HEK293 (cell line): ENCODE data around the gene SSC4D.

Experiments
- CTCF ChIP-seq: fragments of 450-650 bp; formaldehyde crosslinking; IDR thresholded peaks from 2 replicates; pipeline ENCODE4 v1.5.1; 2016; ENCODE audit warnings: missing biosample characterization, missing genetic modification characterization
- KLF7 ChIP-seq: fragments of 450-650 bp; formaldehyde crosslinking; IDR thresholded peaks from 2 replicates; pipeline ENCODE4 v1.5.1; 2016; ENCODE audit warnings: missing biosample characterization, missing genetic modification characterization, borderline replicate concordance
- PBX3 ChIP-seq: sonication (generic); formaldehyde crosslinking; IDR thresholded peaks from 2 replicates; pipeline ENCODE4 v1.8.1; 2022; ENCODE audit warnings: mild to moderate bottlenecking, moderate library complexity, missing genetic modification reagents
- PRDM4 ChIP-seq: fragments of 450-650 bp; formaldehyde crosslinking; IDR thresholded peaks from 2 replicates; pipeline ENCODE4 v1.5.1; 2017; ENCODE audit warnings: missing biosample characterization, missing genetic modification characterization
- REPIN1 ChIP-seq: fragments of 450-650 bp; formaldehyde crosslinking; IDR thresholded peaks from 2 replicates; pipeline ENCODE4 v1.5.1; 2017; ENCODE audit warnings: missing biosample characterization, missing genetic modification characterization, low read depth
- ZNF138 ChIP-seq: fragments of 450-650 bp; formaldehyde crosslinking; IDR thresholded peaks from 2 replicates; pipeline ENCODE4 v1.5.1; 2016; ENCODE audit warnings: missing biosample characterization, missing genetic modification characterization, borderline replicate concordance
- ZNF274 ChIP-seq, 2 experiments: fragments of 200-500 bp in 1 of 2; fragments of 450-650 bp in 1 of 2; sonication (Bioruptor generic) in 1 of 2; formaldehyde crosslinking in 1 of 2; IDR thresholded peaks; 2 replicates each; pipeline versions ENCODE4 v1.5.1 to v1.6.1; 2014 to 2016; ENCODE audit warnings: borderline replicate concordance in 1 of 2, inconsistent platforms in 1 of 2, low read length in 1 of 2, missing biosample characterization in 1 of 2, missing genetic modification characterization in 1 of 2
- ZNF292 ChIP-seq: fragments of 450-650 bp; formaldehyde crosslinking; IDR thresholded peaks from 2 replicates; pipeline ENCODE4 v1.5.1; 2016; ENCODE audit warnings: low read depth, missing biosample characterization, missing genetic modification characterization, borderline replicate concordance
- ZNF558 ChIP-seq: fragments of 450-650 bp; formaldehyde crosslinking; IDR thresholded peaks from 2 replicates; pipeline ENCODE4 v1.5.1; 2016; ENCODE audit warnings: missing biosample characterization, missing genetic modification characterization
- ZNF792 ChIP-seq: fragments of 450-650 bp; formaldehyde crosslinking; IDR thresholded peaks from 2 replicates; pipeline ENCODE4 v1.5.1; 2016; ENCODE audit warnings: missing biosample characterization, missing genetic modification characterization

GRCh38 chr7:76411626-76412025 lies 2.1 kb upstream of the SSC4D start:
- TF ChIP-seq ZNF274 (IDR thresholded peaks at IDR 0.05; ENCODE audit: low read length), result no peak
- no peak for TF ChIP-seq ZNF274 (tag by site-specific recombination; IDR thresholded peaks at IDR 0.05; ENCODE audit: borderline replicate concordance)
- TF ChIP-seq CTCF (tag by site-specific recombination), result no peak
- no peak for TF ChIP-seq PBX3 (CRISPR knock-in tag)
- no peak for TF ChIP-seq REPIN1
- no peak for TF ChIP-seq ZNF792 (tag by site-specific recombination)
- TF ChIP-seq KLF7 (tag by site-specific recombination), result no peak
- no peak for TF ChIP-seq PRDM4
- no peak for TF ChIP-seq ZNF558
- TF ChIP-seq ZNF138 (tag by site-specific recombination), result no peak
- TF ChIP-seq ZNF292 (tag by site-specific recombination), result no peak
